ENCODE results near the gene JPT1. TPM values are rescaled to one million over a fixed set of nuclear protein-coding genes. Genes with fewer than 3 reads are reported as not detected.
"Not testable (repeated sequence)": the region's sequence is repeated elsewhere in the genome, so short reads cannot be mapped to it uniquely, and the experiment has no call there.

The JPT1 gene
- total and polyA plus RNA-seq, 7 donors = 50.1 to 232 (median 92.6) TPM

GRCh38 chr17:75146592-75146991 is 7.7 kb downstream of the JPT1 start:
- H3K27me3 ChIP-seq (ENCODE audit: insufficient read depth in 3 of 3, low read length in 2 of 3) = no peaks in the 10 kb centered on the region
- ATAC-seq (peak in 1 of 4 donors; percentile 56), DNase-seq (no peak)
- H3K36me3 ChIP-seq (ENCODE audit: insufficient read depth in 1 of 2, low read depth in 1 of 2) = peaks cover 8 to 63% of the 10 kb centered on the region in 2 donors
- intact Hi-C loops (cut with DNase I) = no loop called here
- H3K27ac ChIP-seq = no peak overlapping the region
- WGBS, 3 donors = 77 to 89% (median 84%) methylated on average over 3 of the region's 3 CpGs
- no peak overlapping the region for H3K4me3 ChIP-seq
- no peaks in the 10 kb centered on the region for H3K9me3 ChIP-seq
- H3K4me1 ChIP-seq = no peaks in the 10 kb centered on the region
- TF ChIP-seq, protein P1, sequence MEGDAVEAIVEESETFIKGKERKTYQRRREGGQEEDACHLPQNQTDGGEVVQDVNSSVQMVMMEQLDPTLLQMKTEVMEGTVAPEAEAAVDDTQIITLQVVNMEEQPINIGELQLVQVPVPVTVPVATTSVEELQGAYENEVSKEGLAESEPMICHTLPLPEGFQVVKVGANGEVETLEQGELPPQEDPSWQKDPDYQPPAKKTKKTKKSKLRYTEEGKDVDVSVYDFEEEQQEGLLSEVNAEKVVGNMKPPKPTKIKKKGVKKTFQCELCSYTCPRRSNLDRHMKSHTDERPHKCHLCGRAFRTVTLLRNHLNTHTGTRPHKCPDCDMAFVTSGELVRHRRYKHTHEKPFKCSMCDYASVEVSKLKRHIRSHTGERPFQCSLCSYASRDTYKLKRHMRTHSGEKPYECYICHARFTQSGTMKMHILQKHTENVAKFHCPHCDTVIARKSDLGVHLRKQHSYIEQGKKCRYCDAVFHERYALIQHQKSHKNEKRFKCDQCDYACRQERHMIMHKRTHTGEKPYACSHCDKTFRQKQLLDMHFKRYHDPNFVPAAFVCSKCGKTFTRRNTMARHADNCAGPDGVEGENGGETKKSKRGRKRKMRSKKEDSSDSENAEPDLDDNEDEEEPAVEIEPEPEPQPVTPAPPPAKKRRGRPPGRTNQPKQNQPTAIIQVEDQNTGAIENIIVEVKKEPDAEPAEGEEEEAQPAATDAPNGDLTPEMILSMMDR (IDR thresholded peaks at IDR 0.05) = no peak

- TF ChIP-seq, protein P1 (IDR thresholded peaks at IDR 0.05) = no peak
- ATAC-seq = no peak
- H3K36me3 ChIP-seq (ENCODE audit: insufficient read depth in 1 of 2, low read depth in 1 of 2) = peaks cover 8 to 77% of the 10 kb centered on the region in 2 donors
- no peaks in the 10 kb centered on the region for H3K9me3 ChIP-seq
- no peaks in the 10 kb centered on the region for H3K27me3 ChIP-seq (ENCODE audit: insufficient read depth in 3 of 3, low read length in 2 of 3)
- intact Hi-C loops (cut with DNase I) = no loop called here
- WGBS, 3 donors = 86 to 90% (median 89%) methylated on average over 11 of the region's 11 CpGs
- no peaks in the 10 kb centered on the region for H3K4me1 ChIP-seq
- H3K4me3 ChIP-seq = no peak overlapping the region
- peak in 1 of 2 donors; percentile 20 for DNase-seq
- no peak overlapping the region for H3K27ac ChIP-seq
These were observed 9.3 kb downstream of the JPT1 start for GRCh38 chr17:75144816-75145512.

GRCh38 chr17:75142236-75142971 is 11.9 kb downstream of the JPT1 start:
- Histone ChIP-seq H3K9me3 (no peaks in the 10 kb centered on the region), H3K4me1 (peaks cover 4% of the 10 kb centered on the region), H3K27ac (no peak overlapping the region), H3K27me3 (ENCODE audit: insufficient read depth in 3 of 3, low read length in 2 of 3) (no peaks in the 10 kb centered on the region), H3K36me3 (ENCODE audit: insufficient read depth in 1 of 2, low read depth in 1 of 2) (peaks cover 5 to 63% of the 10 kb centered on the region in 2 donors), H3K4me3 (no peak overlapping the region)
- intact Hi-C loops (cut with DNase I) = no loop called here
- ATAC-seq (no peak), DNase-seq (peak in 1 of 2 donors; percentile 22)
- TF ChIP-seq, protein P1 (IDR thresholded peaks at IDR 0.05) = no peak
- WGBS, 3 donors = 85 to 86% (median 85%) methylated on average over 12 to 13 of the region's 13 CpGs

GRCh38 chr17:75138519-75138918 is 15.8 kb downstream of the JPT1 start:
- WGBS, 3 donors = 52 to 87% (median 60%) methylated on average over 5 of the region's 5 CpGs
- peak; percentile 73 to 84 (median 78) for ATAC-seq
- no peaks in the 10 kb centered on the region for H3K9me3 ChIP-seq

DNA sequence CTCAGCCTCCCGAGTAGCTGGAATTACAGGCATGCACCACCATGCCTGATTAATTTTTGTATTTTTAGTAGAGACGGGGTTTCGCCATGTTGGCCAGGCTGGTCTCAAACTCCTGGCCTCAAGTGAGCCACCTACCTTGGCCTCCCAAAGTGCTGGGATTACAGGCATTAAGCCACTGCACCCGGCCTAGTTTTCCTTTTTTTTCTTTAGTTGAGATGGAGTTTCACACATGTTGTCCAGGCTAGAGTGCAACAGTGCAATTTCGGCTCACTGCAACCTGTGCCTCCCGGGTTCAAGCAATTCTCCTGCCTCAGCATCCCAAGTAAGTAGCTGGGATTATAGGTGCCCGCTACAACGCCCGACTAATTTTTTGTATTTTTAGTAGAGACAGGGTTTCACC is 16.6 kb downstream of the JPT1 start:
- ATAC-seq; H3K4me3 ChIP-seq; H3K4me1 ChIP-seq; intact Hi-C loops (cut with DNase I); H3K9me3 ChIP-seq; H3K27me3 ChIP-seq (ENCODE audit: insufficient read depth in 3 of 3, low read length in 2 of 3); H3K27ac ChIP-seq; DNase-seq: not testable (repeated sequence)
- 90 to 93% (median 91%) methylated on average over 9 of the region's 9 CpGs for WGBS, 3 donors
- H3K36me3 ChIP-seq (ENCODE audit: insufficient read depth in 1 of 2, low read depth in 1 of 2) = peaks cover under 1 to 28% of the 10 kb centered on the region in 2 donors

More at GRCh38 chr17:75138519-75138918, 15.8 kb downstream of the JPT1 start:
- H3K27me3 ChIP-seq (ENCODE audit: insufficient read depth in 3 of 3, low read length in 2 of 3) = no peaks in the 10 kb centered on the region
- TF ChIP-seq, protein P1 (IDR thresholded peaks at IDR 0.05) = no peak
- H3K4me3 ChIP-seq = no peak overlapping the region
- H3K4me1 ChIP-seq = peaks cover 4% of the 10 kb centered on the region
- no peak for DNase-seq
- no peak overlapping the region for H3K27ac ChIP-seq
- intact Hi-C loops (cut with DNase I) = no loop called here
- peaks cover 3 to 31% of the 10 kb centered on the region in 2 donors for H3K36me3 ChIP-seq (ENCODE audit: insufficient read depth in 1 of 2, low read depth in 1 of 2)

Measured in psoas muscle (tissue), 8 donors.